ENCODE measurements around the gene PSTPIP2. TPM values are rescaled to one million over a fixed set of nuclear protein-coding genes. Genes with fewer than 3 reads are reported as not detected.
"Not testable (repeated sequence)": the region's sequence is repeated elsewhere in the genome, so short reads cannot be mapped to it uniquely, and the experiment has no call there.

The PSTPIP2 gene
- total RNA-seq, 1 experiment from 2014 or later: 3.0 TPM

- DNase-seq (ENCODE audit: extremely low read depth, low read depth): peak; percentile 51
These were observed 78.6 kb downstream of the PSTPIP2 start for GRCh38 chr18:45993438-45993837.

- DNase-seq (ENCODE audit: extremely low read depth, low read depth): not testable (repeated sequence)
These were observed 79.5 kb downstream of the PSTPIP2 start for GRCh38 chr18:45992527-45992926.

GRCh38 chr18:45991788-45992187 is 80.3 kb downstream of the PSTPIP2 start:
- DNase-seq (ENCODE audit: extremely low read depth, low read depth): no peak

GRCh38 chr18:45984546-45985235 is 87.4 kb downstream of the PSTPIP2 start:
- no peak for DNase-seq (ENCODE audit: extremely low read depth, low read depth)

- no peak for DNase-seq (ENCODE audit: extremely low read depth, low read depth)
These were observed 90.2 kb downstream of the PSTPIP2 start for GRCh38 chr18:45981821-45982220.

GRCh38 chr18:45980229-45980628 is 91.8 kb downstream of the PSTPIP2 start:
- DNase-seq (ENCODE audit: extremely low read depth, low read depth): no peak

- DNase-seq (ENCODE audit: extremely low read depth, low read depth): no peak
These were observed 94.0 kb downstream of the PSTPIP2 start for GRCh38 chr18:45978084-45978483.

GRCh38 chr18:45976974-45977373 is 95.1 kb downstream of the PSTPIP2 start:
- no peak for DNase-seq (ENCODE audit: extremely low read depth, low read depth)

GRCh38 chr18:45976566-45976965 is 95.5 kb downstream of the PSTPIP2 start:
- no peak for DNase-seq (ENCODE audit: extremely low read depth, low read depth)

- DNase-seq (ENCODE audit: extremely low read depth, low read depth): peak; percentile 58
These were observed 97.9 kb downstream of the PSTPIP2 start for GRCh38 chr18:45974088-45974536.

GRCh38 chr18:45967007-45967706 is 104.9 kb downstream of the PSTPIP2 start, which contains the start of gene EPG5:
Gene EPG5 (minus strand): TSS chr18:45967329. CDS start chr18:45967239, 90 bp downstream.
- DNase-seq (ENCODE audit: extremely low read depth, low read depth): peak; percentile 84

- DNase-seq (ENCODE audit: extremely low read depth, low read depth): not testable (repeated sequence)
These were observed 107.1 kb downstream of the PSTPIP2 start for GRCh38 chr18:45964913-45965312.

GRCh38 chr18:45962866-45963265 is 109.2 kb downstream of the PSTPIP2 start:
- no peak for DNase-seq (ENCODE audit: extremely low read depth, low read depth)

- no peak for DNase-seq (ENCODE audit: extremely low read depth, low read depth)
These were observed 109.6 kb downstream of the PSTPIP2 start for GRCh38 chr18:45962461-45962860.

GRCh38 chr18:45959484-45959883 is 112.6 kb downstream of the PSTPIP2 start:
- DNase-seq (ENCODE audit: extremely low read depth, low read depth): not testable (repeated sequence)

GRCh38 chr18:45958730-45959129 is 113.3 kb downstream of the PSTPIP2 start:
- DNase-seq (ENCODE audit: extremely low read depth, low read depth): no peak

- no peak for DNase-seq (ENCODE audit: extremely low read depth, low read depth)
These were observed 114.0 kb downstream of the PSTPIP2 start for GRCh38 chr18:45958027-45958426.

GRCh38 chr18:45957100-45957499 is 115.0 kb downstream of the PSTPIP2 start:
- DNase-seq (ENCODE audit: extremely low read depth, low read depth): no peak

GRCh38 chr18:45954070-45954934 is 117.8 kb downstream of the PSTPIP2 start:
- DNase-seq (ENCODE audit: extremely low read depth, low read depth): peak; percentile 12

GRCh38 chr18:45951016-45951714 is 120.9 kb downstream of the PSTPIP2 start:
- DNase-seq (ENCODE audit: extremely low read depth, low read depth): peak; percentile 46
